SK-N-SH (cell line): ENCODE results near the gene C17orf50. TPM values are rescaled to one million over a fixed set of nuclear protein-coding genes. Genes with fewer than 3 reads are reported as not detected.

Experiments
- CTCF ChIA-PET: fragments of 300-600, 350-600 bp; formaldehyde crosslinking; extraction: SDS; loops from one replicate; lab custom pipeline; 2021; lab: Yijun Ruan, JAX
- POLR2A ChIA-PET: fragments of 350-600 bp; sonication (Branson Sonifier 250); formaldehyde crosslinking; extraction: SDS; loops from one replicate; lab custom pipeline; 2020; ENCODE audit warnings: antibody characterized with exemption, inconsistent platforms; lab: Yijun Ruan, JAX
- DNase-seq: peaks from one replicate; pipeline ENCODE4 v3.0.0; 2012
- H2AFZ ChIP-seq: fragments of 200-600 bp; sonication (generic); 2 replicates; pipeline ENCODE4 v1.8.1; 2016; ENCODE audit warnings: antibody characterized with exemption, mild to moderate bottlenecking, low read depth
- H3F3A ChIP-seq: fragments of 200-600 bp; sonication (generic); replicated peaks from 2 replicates; pipeline ENCODE3; 2016; ENCODE audit warnings: antibody characterized with exemption, mild to moderate bottlenecking; ENCODE audit not compliant: insufficient read depth
- H3K27ac ChIP-seq, 2 experiments: fragments of 200-500 bp in 1 of 2; fragments of 200-600 bp in 1 of 2; sonication (Bioruptor generic) in 1 of 2; sonication (generic), shearing (Covaris generic) in 1 of 2; 2 replicates each; pipeline versions ENCODE4 v1.5.1 to v1.6.1; 2014 to 2016; ENCODE audit warnings: low read depth in 2 of 2, inconsistent platforms in 1 of 2, low read length in 1 of 2, mild to moderate bottlenecking in 1 of 2, mixed read lengths in 1 of 2
- H3K27me3 ChIP-seq: fragments of 200-600 bp; sonication (generic), shearing (Covaris generic); 2 replicates; pipeline ENCODE4 v1.6.1; 2016; ENCODE audit warnings: mixed run types; ENCODE audit not compliant: insufficient read depth
- H3K36me3 ChIP-seq, 2 experiments: fragments of 200-500 bp in 1 of 2; fragments of 200-600 bp in 1 of 2; sonication (Bioruptor generic) in 1 of 2; sonication (generic) in 1 of 2; replicated peaks in 1 of 2; 2 replicates each; pipeline versions ENCODE3 to v1.5.1; 2014 to 2016; ENCODE audit warnings: low read length in 1 of 2, mild to moderate bottlenecking in 1 of 2; ENCODE audit not compliant: insufficient read depth in 2 of 2, control insufficient read depth in 1 of 2
- H3K4me1 ChIP-seq, 2 experiments: fragments of 200-500 bp in 1 of 2; fragments of 200-600 bp in 1 of 2; sonication (Bioruptor generic) in 1 of 2; sonication (generic), shearing (Covaris generic) in 1 of 2; 2 replicates each; pipeline versions ENCODE4 v1.5.1 to v1.6.1; 2014 to 2016; ENCODE audit warnings: low read depth in 1 of 2, low read length in 1 of 2, mixed run types in 1 of 2; ENCODE audit not compliant: insufficient read depth in 2 of 2, control insufficient read depth in 1 of 2
- H3K4me2 ChIP-seq: fragments of 200-600 bp; sonication (generic), shearing (Covaris generic); 2 replicates; pipeline ENCODE4 v1.6.1; 2017; ENCODE audit warnings: mixed run types
- H3K4me3 ChIP-seq, 2 experiments: fragments of 200-500 bp in 1 of 2; fragments of 200-600 bp in 1 of 2; sonication (Bioruptor generic) in 1 of 2; sonication (generic), shearing (Covaris generic) in 1 of 2; 2 replicates each; pipeline versions ENCODE4 v1.5.1 to v1.8.1; 2014 to 2016; ENCODE audit warnings: low read depth in 2 of 2, inconsistent platforms in 1 of 2, low read length in 1 of 2, mild to moderate bottlenecking in 1 of 2, mixed read lengths in 1 of 2, moderate library complexity in 1 of 2
- H3K79me2 ChIP-seq: fragments of 200-600 bp; sonication (generic); 2 replicates; pipeline ENCODE4 v1.8.1; 2017; ENCODE audit warnings: mild to moderate bottlenecking; ENCODE audit not compliant: insufficient read depth
- H3K9ac ChIP-seq: fragments of 200-600 bp; sonication (generic); 2 replicates; pipeline ENCODE4 v1.6.1; 2017; ENCODE audit warnings: mixed run types
- H3K9me2 ChIP-seq: fragments of 200-600 bp; sonication (generic); 2 replicates; pipeline ENCODE4 v1.6.1; 2017; ENCODE audit warnings: mixed run types
- H3K9me3 ChIP-seq: fragments of 200-600 bp; sonication (generic); 2 replicates; pipeline ENCODE4 v1.6.1; 2017; ENCODE audit warnings: mixed run types, mild to moderate bottlenecking, moderate library complexity
- H4K20me1 ChIP-seq: fragments of 200-600 bp; sonication (generic); 2 replicates; pipeline ENCODE4 v1.6.1; 2017; ENCODE audit warnings: mild to moderate bottlenecking, mixed run types; ENCODE audit not compliant: insufficient read depth
- CTCF ChIP-seq: fragments of 200-600 bp; sonication (generic); IDR thresholded peaks from 2 replicates; pipeline ENCODE4 v1.6.1; 2017; ENCODE audit warnings: antibody characterized with exemption, mild to moderate bottlenecking, moderate library complexity
- EP300 ChIP-seq, 2 experiments: IDR thresholded peaks; 2 replicates each; pipeline versions ENCODE4 v1.4.0 to v1.6.1; 2012; ENCODE audit warnings: borderline replicate concordance in 1 of 2, low read depth in 1 of 2, low read length in 1 of 2
- FOSL2 ChIP-seq: IDR thresholded peaks from 2 replicates; pipeline ENCODE4 v1.4.0; 2012; ENCODE audit warnings: low read depth, mild to moderate bottlenecking, moderate library complexity, borderline replicate concordance
- FOXM1 ChIP-seq: IDR thresholded peaks from 2 replicates; pipeline ENCODE4 v1.4.0; 2012; ENCODE audit warnings: low read depth, mild to moderate bottlenecking
- GATA2 ChIP-seq: sonication (generic); formaldehyde crosslinking; IDR thresholded peaks from 2 replicates; pipeline ENCODE4 v1.5.0; 2020; ENCODE audit warnings: mild to moderate bottlenecking, missing genetic modification reagents
- RAD21 ChIP-seq: IDR thresholded peaks from 2 replicates; pipeline ENCODE4 v1.6.1; 2012; ENCODE audit warnings: mild to moderate bottlenecking, low read length
- RCOR1 ChIP-seq: fragments of 150-350 bp; IDR thresholded peaks from 2 replicates; pipeline ENCODE4 v1.6.1; 2017; ENCODE audit warnings: antibody characterized with exemption, low read length
- REST ChIP-seq: IDR thresholded peaks from 2 replicates; pipeline ENCODE4 v1.6.1; 2012; ENCODE audit warnings: mild to moderate bottlenecking, low read depth, low read length, moderate library complexity
- RFX5 ChIP-seq: IDR thresholded peaks from 2 replicates; pipeline ENCODE4 v1.6.1; 2012; ENCODE audit warnings: mild to moderate bottlenecking, improper control_type of control experiment, low read length
- RXRA ChIP-seq: IDR thresholded peaks from 2 replicates; pipeline ENCODE4 v1.4.0; 2012; ENCODE audit warnings: low read depth, mild to moderate bottlenecking, borderline replicate concordance
- TCF12 ChIP-seq: IDR thresholded peaks from 2 replicates; pipeline ENCODE4 v1.4.0; 2012
- WGBS: methylation state at CpG from one replicate; pipeline ENCODE4 v1.1.6; 2017; ENCODE audit warnings: low lambda C conversion rate; 5-methylcytosine and 5-hydroxymethylcytosine counted together
- polyA plus RNA-seq, 3 experiments: library from polyadenylated mRNA; depleted of rRNA; stranded (reverse); fragments of >200 nt; gene quantifications; 2 replicates each; pipeline ENCODE4 v1.2.3, GENCODE V29; 2012
- TF ChIP-seq, protein P1 (sequence below): IDR thresholded peaks from 2 replicates; pipeline ENCODE4 v1.4.0; 2012; ENCODE audit warnings: low read depth, borderline replicate concordance
- TF ChIP-seq, protein P2 (sequence below): IDR thresholded peaks from 2 replicates; pipeline ENCODE4; 2012

C17orf50 gene
- polyA plus RNA-seq, 1 of the 3 experiments (the other 2 are of a cell fraction): 0.05 TPM

GRCh38 chr17:35713069-35713728 is 47.5 kb upstream of the C17orf50 start (continued):
- TF ChIP-seq, protein P1, sequence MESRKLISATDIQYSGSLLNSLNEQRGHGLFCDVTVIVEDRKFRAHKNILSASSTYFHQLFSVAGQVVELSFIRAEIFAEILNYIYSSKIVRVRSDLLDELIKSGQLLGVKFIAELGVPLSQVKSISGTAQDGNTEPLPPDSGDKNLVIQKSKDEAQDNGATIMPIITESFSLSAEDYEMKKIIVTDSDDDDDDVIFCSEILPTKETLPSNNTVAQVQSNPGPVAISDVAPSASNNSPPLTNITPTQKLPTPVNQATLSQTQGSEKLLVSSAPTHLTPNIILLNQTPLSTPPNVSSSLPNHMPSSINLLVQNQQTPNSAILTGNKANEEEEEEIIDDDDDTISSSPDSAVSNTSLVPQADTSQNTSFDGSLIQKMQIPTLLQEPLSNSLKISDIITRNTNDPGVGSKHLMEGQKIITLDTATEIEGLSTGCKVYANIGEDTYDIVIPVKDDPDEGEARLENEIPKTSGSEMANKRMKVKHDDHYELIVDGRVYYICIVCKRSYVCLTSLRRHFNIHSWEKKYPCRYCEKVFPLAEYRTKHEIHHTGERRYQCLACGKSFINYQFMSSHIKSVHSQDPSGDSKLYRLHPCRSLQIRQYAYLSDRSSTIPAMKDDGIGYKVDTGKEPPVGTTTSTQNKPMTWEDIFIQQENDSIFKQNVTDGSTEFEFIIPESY: no peak
- TF ChIP-seq RAD21 (no peak), RXRA (peak; percentile 87; the same call in 1 of the 2 replicates), FOSL2 (peak; percentile 34; the same call in 1 of the 2 replicates), REST (no peak)

GRCh38 chr17:35714988-35715387 is 45.7 kb upstream of the C17orf50 start:
- Histone ChIP-seq H3F3A (peaks cover 20% of the 10 kb centered on the region), H3K27me3 (no peaks in the 10 kb centered on the region), H3K9ac (no peak overlapping the region), H3K36me3 (peaks cover 45 to 57% of the 10 kb centered on the region in 2 experiments), H3K4me1 (peaks cover 25 to 37% of the 10 kb centered on the region in 2 experiments), H3K79me2 (peaks cover 3% of the 10 kb centered on the region; the same call in 1 of the 2 replicates), H4K20me1 (0 out of 2 replicates have a peak, but pooled peaks cover 8% of the 10 kb centered on the region), H3K9me2 (no peaks in the 10 kb centered on the region), H3K27ac (peak overlapping the region in 1 of 2 experiments; percentile 93; a peak in 2 of 4 replicates), H3K4me3 (no peak overlapping the region), H3K9me3 (no peaks in the 10 kb centered on the region), H2AFZ (no peak overlapping the region), H3K4me2 (peak overlapping the region; percentile 46; the same call in 1 of the 2 replicates)
- ChIA-PET POLR2A (no interaction called here), CTCF (interaction anchor here (4.8 kb wide), 1 partner anchor 32 kb away, joined by 28 read pairs; no protein-coding TSS in a partner anchor)
- no peak for TF ChIP-seq RXRA
- TF ChIP-seq EP300 (IDR thresholded peaks at IDR 0.05; ENCODE audit: borderline replicate concordance in 1 of 2, low read depth in 1 of 2, low read length in 1 of 2): peak in 1 of 2 experiments; percentile 22; a peak in 1 of 4 replicates
- no peak for TF ChIP-seq CTCF
- no peak for TF ChIP-seq FOXM1
- TF ChIP-seq, protein P2, sequence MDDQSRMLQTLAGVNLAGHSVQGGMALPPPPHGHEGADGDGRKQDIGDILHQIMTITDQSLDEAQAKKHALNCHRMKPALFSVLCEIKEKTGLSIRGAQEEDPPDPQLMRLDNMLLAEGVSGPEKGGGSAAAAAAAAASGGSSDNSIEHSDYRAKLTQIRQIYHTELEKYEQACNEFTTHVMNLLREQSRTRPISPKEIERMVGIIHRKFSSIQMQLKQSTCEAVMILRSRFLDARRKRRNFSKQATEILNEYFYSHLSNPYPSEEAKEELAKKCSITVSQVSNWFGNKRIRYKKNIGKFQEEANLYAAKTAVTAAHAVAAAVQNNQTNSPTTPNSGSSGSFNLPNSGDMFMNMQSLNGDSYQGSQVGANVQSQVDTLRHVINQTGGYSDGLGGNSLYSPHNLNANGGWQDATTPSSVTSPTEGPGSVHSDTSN: 0 out of 2 replicates have a peak, but pooled peaks have one; percentile 30
- TF ChIP-seq TCF12: peak; percentile 32; the same call in 1 of the 2 replicates
- peak; percentile 32; the same call in 1 of the 2 replicates for TF ChIP-seq RCOR1
- peak; percentile 29 for TF ChIP-seq GATA2
- TF ChIP-seq RFX5: no peak
- WGBS: 44% methylated on average over 2 of the region's 2 CpGs
- DNase-seq: no peak
